Measurements from ENCODE around the gene OAS3.

- TF ChIP-seq, protein P1, sequence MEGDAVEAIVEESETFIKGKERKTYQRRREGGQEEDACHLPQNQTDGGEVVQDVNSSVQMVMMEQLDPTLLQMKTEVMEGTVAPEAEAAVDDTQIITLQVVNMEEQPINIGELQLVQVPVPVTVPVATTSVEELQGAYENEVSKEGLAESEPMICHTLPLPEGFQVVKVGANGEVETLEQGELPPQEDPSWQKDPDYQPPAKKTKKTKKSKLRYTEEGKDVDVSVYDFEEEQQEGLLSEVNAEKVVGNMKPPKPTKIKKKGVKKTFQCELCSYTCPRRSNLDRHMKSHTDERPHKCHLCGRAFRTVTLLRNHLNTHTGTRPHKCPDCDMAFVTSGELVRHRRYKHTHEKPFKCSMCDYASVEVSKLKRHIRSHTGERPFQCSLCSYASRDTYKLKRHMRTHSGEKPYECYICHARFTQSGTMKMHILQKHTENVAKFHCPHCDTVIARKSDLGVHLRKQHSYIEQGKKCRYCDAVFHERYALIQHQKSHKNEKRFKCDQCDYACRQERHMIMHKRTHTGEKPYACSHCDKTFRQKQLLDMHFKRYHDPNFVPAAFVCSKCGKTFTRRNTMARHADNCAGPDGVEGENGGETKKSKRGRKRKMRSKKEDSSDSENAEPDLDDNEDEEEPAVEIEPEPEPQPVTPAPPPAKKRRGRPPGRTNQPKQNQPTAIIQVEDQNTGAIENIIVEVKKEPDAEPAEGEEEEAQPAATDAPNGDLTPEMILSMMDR (conservative IDR thresholded peaks at IDR 0.05; ENCODE audit: low read length): no peak
- TF ChIP-seq EZH2phosphoT487 (IDR thresholded peaks at IDR 0.05; ENCODE audit: borderline replicate concordance): no peak
Observed at GRCh38 chr12:112973011-112973735, 34.9 kb downstream of the OAS3 start.
